Effector memory CD4-positive, alpha-beta T cell (primary cell): ENCODE measurements around the gene APOD.

Experiments used
- DNase-seq, 3 donors: peaks; one replicate each; pipeline ENCODE4 v3.0.0-alpha.2; 2020
- H3K27ac ChIP-seq: 2 replicates; pipeline ENCODE4 v1.7.0; 2013; ENCODE audit warnings: mild to moderate bottlenecking, low read length, moderate library complexity; ENCODE audit not compliant: insufficient read depth, poor library complexity, severe bottlenecking
- H3K27me3 ChIP-seq: replicated peaks from 2 replicates; pipeline ENCODE4 v1.7.0; 2013; ENCODE audit warnings: mild to moderate bottlenecking, low read length; ENCODE audit not compliant: insufficient read depth, control insufficient read depth, poor library complexity, severe bottlenecking
- H3K36me3 ChIP-seq: 2 replicates; pipeline ENCODE4 v1.7.0; 2013; ENCODE audit warnings: mild to moderate bottlenecking, low read length, moderate library complexity; ENCODE audit not compliant: control insufficient read depth, insufficient read depth
- H3K4me1 ChIP-seq: 2 replicates; pipeline ENCODE4 v1.7.0; 2013; ENCODE audit warnings: low read length, mild to moderate bottlenecking; ENCODE audit not compliant: control insufficient read depth, insufficient read depth, poor library complexity, severe bottlenecking
- H3K4me3 ChIP-seq: 2 replicates; pipeline ENCODE4 v1.7.0; 2013; ENCODE audit warnings: low read length, low read depth, mild to moderate bottlenecking; ENCODE audit not compliant: insufficient read depth, poor library complexity, severe bottlenecking
- H3K9me3 ChIP-seq: 2 replicates; pipeline ENCODE4 v1.7.0; 2013; ENCODE audit warnings: mild to moderate bottlenecking, low read length, moderate library complexity; ENCODE audit not compliant: control insufficient read depth

APOD gene

DNA sequence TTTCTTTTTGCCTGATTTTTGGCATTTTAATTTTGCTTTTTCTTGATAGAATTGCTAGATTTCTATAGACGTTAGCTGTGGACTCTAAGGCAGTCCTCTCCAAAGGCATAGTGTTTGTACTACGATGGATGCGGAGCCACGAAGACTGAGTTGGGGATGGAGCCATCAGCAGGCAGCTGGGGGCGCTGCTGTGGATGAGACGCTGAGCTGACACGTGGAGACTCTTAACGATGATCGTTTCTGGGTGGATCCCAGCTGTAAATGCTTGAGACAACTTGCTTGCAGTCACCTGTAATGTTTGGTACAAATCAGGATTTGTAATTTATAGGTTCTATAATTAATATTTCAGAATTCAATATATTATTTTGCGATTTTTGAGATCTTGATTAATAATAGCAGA lies 27.4 kb downstream of the APOD start:
- H3K9me3 ChIP-seq: no peaks in the 10 kb centered on the region
- no peak for DNase-seq
- H3K4me1 ChIP-seq: peaks cover 23% of the 10 kb centered on the region
- no peak overlapping the region for H3K27ac ChIP-seq
- H3K27me3 ChIP-seq: no peaks in the 10 kb centered on the region
- H3K4me3 ChIP-seq: no peak overlapping the region
- H3K36me3 ChIP-seq: no peaks in the 10 kb centered on the region

DNA sequence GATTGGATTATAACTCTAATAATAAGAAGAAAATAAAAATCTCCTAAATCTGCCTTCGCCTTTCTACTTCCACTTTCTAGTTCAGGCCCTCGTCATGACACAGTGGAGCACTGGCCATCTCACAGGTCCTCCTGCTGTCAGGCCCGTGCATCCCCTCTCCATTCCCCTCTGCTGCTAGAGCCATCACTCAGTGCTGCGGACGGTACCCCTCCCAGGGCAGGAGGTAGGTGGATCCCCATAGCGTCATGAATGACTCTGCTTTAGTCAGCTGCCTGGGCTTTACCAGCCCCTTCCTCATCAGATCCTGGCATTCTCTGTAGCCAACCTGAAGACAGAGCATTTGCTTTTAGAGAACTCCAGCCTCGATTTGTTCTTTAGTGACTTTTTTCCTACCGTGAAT lies 28.6 kb downstream of the APOD start:
- H3K9me3 ChIP-seq: no peaks in the 10 kb centered on the region
- peaks cover 32% of the 10 kb centered on the region for H3K4me1 ChIP-seq
- H3K4me3 ChIP-seq: no peak overlapping the region
- no peaks in the 10 kb centered on the region for H3K36me3 ChIP-seq
- no peak for DNase-seq
- H3K27me3 ChIP-seq: no peaks in the 10 kb centered on the region
- H3K27ac ChIP-seq: peak overlapping the region; percentile 10

DNA sequence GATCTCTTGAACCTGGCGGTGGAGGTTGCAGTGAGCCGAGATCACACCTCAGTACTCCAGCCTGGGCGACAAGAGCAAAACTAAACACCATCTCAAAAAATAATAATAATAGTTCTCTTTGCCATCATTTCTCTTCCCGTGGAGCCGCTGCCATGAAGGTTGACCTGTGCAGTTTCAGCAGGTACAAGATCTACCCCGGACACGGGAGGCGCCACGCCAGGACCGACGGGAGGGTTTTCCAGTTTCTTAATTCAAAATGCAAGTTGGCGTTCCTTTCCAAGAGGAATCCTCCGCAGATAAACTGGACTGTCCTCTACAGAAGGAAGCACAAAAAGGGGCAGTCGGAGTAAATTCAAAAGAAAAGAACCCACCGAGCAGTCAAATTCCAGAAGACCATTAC lies 29.3 kb downstream of the APOD start:
- DNase-seq: no peak
- Histone ChIP-seq H3K27ac (peak overlapping the region; percentile 23), H3K4me3 (no peak overlapping the region), H3K4me1 (peaks cover 32% of the 10 kb centered on the region), H3K36me3 (no peaks in the 10 kb centered on the region), H3K27me3 (no peaks in the 10 kb centered on the region), H3K9me3 (no peaks in the 10 kb centered on the region)

DNA sequence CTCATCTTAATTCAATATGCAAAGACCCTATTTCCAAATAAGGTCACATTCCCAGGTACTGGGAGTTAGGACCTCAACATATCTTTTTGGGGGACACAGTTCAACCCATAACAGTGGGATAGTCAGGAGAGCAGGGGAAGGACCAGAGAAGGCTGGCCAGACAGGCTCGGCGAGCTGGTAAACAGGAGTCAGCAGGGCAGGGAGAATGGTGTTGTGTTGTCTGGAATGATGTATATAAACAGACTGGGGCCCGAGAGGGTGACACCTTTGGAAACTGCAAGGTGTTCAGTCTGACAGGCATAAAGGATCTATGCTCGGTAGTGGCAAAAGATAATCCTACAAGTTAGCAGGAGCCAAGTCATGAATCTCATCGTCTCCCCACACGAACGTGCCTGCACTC lies 30.5 kb downstream of the APOD start:
- no peak for DNase-seq
- no peaks in the 10 kb centered on the region for H3K36me3 ChIP-seq
- H3K4me1 ChIP-seq: peaks cover 40% of the 10 kb centered on the region
- no peak overlapping the region for H3K4me3 ChIP-seq
- no peaks in the 10 kb centered on the region for H3K9me3 ChIP-seq
- no peaks in the 10 kb centered on the region for H3K27me3 ChIP-seq
- H3K27ac ChIP-seq: peak overlapping the region; percentile 73

DNA sequence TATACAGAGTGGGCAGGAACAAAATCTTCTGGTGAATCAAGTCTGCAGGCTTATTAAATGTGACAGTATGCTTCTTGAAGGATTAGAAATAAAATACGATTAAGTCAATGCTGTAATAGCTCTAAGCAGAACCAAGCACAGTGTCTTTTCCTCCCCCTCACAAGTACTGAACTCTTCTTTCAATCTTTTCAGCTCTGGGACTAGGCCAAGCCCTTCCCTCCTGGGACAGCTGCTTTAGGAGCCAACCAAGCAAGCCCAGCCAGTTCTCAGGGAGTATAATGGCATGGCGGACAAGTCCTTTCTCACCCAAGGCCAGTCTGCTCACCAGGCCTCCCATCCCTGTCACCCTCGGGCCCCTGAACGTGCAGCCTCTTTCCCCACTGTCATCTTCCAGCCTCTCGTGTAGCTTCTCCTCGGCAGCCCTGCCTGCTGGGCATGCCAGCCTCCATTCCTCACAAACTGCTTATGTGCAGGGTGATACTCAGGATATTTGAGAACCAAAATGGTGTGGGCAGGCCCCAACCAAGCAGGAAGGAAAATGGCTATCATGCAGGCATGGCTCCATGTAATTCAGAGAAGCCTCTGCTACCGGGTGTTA lies 32.3 kb downstream of the APOD start:
- Histone ChIP-seq H3K27ac (peak overlapping the region; percentile 73), H3K9me3 (no peaks in the 10 kb centered on the region), H3K4me1 (peaks cover 55% of the 10 kb centered on the region), H3K27me3 (no peaks in the 10 kb centered on the region), H3K4me3 (no peak overlapping the region), H3K36me3 (no peaks in the 10 kb centered on the region)
- no peak for DNase-seq

DNA sequence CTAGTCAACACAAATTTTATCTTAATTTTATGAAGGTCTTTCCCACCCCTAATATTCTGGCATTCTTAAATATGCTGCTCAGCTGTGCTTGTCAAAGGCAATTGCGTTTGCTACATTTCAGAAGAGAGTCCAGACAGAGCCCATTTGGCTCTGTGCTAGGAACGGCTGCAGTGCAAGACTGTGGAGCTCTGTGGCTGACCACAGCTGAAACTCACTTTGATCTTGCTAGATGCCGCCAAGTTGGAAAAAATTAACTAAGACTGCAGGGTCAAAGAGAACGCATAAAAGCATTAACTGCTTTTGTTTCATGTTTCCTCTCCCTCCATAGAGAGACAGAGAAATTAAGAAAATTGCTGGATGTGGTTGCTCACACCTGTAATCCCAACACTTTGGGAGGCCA lies 33.0 kb downstream of the APOD start:
- Histone ChIP-seq H3K9me3 (no peaks in the 10 kb centered on the region), H3K27ac (peak overlapping the region; percentile 73), H3K4me1 (peaks cover 62% of the 10 kb centered on the region), H3K4me3 (peak overlapping the region; percentile 32), H3K27me3 (no peaks in the 10 kb centered on the region), H3K36me3 (no peaks in the 10 kb centered on the region)
- DNase-seq: peak in 1 of 3 donors; percentile 22

DNA sequence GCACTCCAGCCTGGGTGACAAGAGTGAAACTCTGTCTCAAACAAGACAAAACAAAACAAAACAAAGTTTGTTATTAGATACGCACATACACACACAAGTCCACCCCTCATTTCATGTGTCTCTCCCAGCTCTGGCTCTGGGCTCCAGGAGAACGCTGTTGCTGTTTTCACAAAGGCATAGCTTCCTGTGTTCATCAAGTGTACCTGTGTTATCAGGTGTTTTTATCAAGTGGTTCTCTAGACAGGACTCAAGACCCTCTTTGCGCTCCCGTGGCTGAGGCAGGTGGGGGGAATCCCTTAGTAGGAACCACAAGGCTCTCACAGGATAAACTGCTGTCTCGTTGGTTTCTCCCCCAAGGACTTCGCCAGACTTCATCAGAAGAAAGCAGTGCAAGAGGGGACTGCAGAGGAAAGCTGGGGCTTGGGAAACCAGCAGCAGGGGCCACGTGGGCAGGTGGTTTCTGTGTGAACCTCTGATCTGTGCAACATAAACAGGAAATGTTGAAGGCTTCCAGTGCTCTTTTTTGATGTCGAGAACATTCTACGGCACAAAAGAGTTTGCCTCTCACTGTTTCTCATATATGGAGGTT lies 33.7 kb downstream of the APOD start:
- DNase-seq: peak; percentile 74 to 86 (median 80)
- no peaks in the 10 kb centered on the region for H3K27me3 ChIP-seq
- H3K36me3 ChIP-seq: no peaks in the 10 kb centered on the region
- H3K4me1 ChIP-seq: peaks cover 65% of the 10 kb centered on the region
- H3K4me3 ChIP-seq: peak overlapping the region; percentile 27
- H3K27ac ChIP-seq: peak overlapping the region; percentile 73
- H3K9me3 ChIP-seq: no peaks in the 10 kb centered on the region

DNA sequence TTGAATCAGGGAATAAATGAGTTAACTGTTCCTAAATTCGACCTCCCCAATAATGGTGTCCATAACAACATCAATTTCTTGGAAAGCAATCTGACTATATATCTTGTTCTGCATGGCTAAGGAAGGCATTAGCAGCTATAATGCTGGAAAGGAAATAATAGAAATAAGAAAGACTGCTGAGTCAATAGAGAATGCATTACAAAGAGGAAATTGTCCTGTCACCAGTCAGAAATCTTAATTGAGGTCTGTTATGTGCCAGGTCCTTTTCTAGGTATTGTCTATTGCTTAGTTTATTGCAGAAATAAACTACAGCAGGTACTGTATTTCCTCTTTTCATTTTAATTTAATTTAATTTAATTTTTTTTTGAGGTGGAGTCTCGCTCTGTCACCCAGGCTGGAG lies 34.8 kb downstream of the APOD start:
- Histone ChIP-seq H3K4me3 (no peak overlapping the region), H3K9me3 (no peaks in the 10 kb centered on the region), H3K4me1 (peaks cover 75% of the 10 kb centered on the region), H3K27me3 (no peaks in the 10 kb centered on the region), H3K27ac (peak overlapping the region; percentile 73), H3K36me3 (no peaks in the 10 kb centered on the region)
- DNase-seq: no peak

DNA sequence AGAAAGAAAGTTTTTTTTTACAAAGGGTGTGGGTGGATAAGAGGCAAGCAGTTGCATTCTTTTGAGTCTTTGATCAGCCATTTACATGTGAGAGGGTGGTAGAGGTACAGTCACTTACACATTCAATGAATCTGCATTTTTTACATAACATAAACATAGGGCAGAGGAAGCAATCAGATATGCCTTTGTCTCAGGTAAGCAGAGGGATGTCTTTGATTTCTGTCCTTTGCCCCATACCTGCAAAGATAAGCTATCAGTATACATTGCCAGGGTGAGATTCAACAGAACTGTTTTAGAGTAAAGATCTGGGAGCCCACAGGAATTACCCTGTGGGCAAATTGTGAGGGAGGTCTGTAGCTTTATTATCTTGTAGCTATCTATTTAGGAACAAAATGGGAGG lies 35.2 kb downstream of the APOD start:
- H3K27me3 ChIP-seq: no peaks in the 10 kb centered on the region
- peak overlapping the region; percentile 3 for H3K4me3 ChIP-seq
- no peaks in the 10 kb centered on the region for H3K36me3 ChIP-seq
- H3K4me1 ChIP-seq: peaks cover 78% of the 10 kb centered on the region
- H3K27ac ChIP-seq: peak overlapping the region; percentile 47
- no peak for DNase-seq
- no peaks in the 10 kb centered on the region for H3K9me3 ChIP-seq

DNA sequence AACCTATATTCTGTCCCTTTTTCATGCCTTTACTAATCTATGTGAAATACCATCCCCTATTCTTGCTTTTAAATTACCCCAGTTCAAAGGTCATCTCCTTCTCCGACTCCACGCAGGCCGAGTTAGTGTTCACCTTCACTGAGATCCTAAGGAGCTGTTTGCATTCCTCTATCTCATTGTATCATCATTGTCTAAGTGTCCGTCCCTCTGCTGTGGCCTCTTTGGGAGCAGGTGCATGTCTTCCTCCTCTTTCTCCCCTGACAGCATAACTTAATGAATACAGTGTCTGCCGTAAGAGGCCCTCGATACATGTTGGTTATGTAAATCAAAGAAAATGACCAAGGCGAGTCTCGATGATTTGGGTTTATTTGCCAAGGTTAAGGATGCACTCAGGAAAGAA lies 35.7 kb downstream of the APOD start:
- peaks cover 73% of the 10 kb centered on the region for H3K4me1 ChIP-seq

More for the DNA sequence above, 35.7 kb downstream of the APOD start:
- no peak overlapping the region for H3K4me3 ChIP-seq
- peak overlapping the region; percentile 47 for H3K27ac ChIP-seq
- H3K36me3 ChIP-seq: no peaks in the 10 kb centered on the region
- H3K27me3 ChIP-seq: no peaks in the 10 kb centered on the region
- no peak for DNase-seq
- no peaks in the 10 kb centered on the region for H3K9me3 ChIP-seq
